ENCODE results near the gene BTG4. TPM values are rescaled to one million over a fixed set of nuclear protein-coding genes. Genes with fewer than 3 reads are reported as not detected.

The BTG4 gene
- total and polyA plus RNA-seq, 2 experiments from 2014 or later: 0.33 TPM; not detected in 1

DNA sequence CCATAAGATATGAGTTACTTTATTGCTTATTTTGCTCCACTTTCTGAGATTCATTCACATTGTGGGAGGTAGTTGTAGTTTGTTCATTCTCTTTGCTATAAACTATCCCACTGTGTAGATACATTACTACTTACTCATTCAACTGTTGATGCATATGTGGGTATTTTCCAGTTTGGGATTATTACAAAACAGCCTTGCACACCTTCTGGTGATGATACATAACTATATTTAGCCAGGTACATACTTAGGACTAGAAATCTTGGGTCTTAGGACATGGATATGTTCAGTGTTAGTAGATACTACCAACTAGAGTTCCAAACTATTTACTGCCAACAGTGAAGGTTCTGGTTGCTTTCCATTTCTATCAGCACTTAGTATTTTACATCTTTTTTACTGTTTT is 37.8 kb downstream of the BTG4 start:
- Histone ChIP-seq H3K4me1 (ENCODE audit: insufficient read depth) (peaks cover 12% of the 10 kb centered on the region; the same call in 1 of the 2 replicates), H3K79me2 (ENCODE audit: insufficient read depth) (no peaks in the 10 kb centered on the region), H3K9ac (no peak overlapping the region), H3K4me3 (no peak overlapping the region), H4K20me1 (ENCODE audit: insufficient read depth) (no peaks in the 10 kb centered on the region), H3K4me2 (ENCODE audit: unreplicated experiment) (no peak overlapping the region), H3K27me3 (replicated peaks; ENCODE audit: insufficient read depth) (no peaks in the 10 kb centered on the region), H3K36me3 (ENCODE audit: low read depth) (no peaks in the 10 kb centered on the region), H3F3A (ENCODE audit: insufficient read depth) (peaks cover 20% of the 10 kb centered on the region), H3K27ac (no peak overlapping the region), H3K9me3 (ENCODE audit: low read depth) (no peaks in the 10 kb centered on the region), H2AFZ (no peak overlapping the region), H3K9me2 (ENCODE audit: insufficient read depth) (no peaks in the 10 kb centered on the region)
- TF ChIP-seq EZH2 (IDR thresholded peaks at IDR 0.05; ENCODE audit: insufficient read depth, poor library complexity, severe bottlenecking) (no peak), EZH2phosphoT487 (IDR thresholded peaks at IDR 0.05; ENCODE audit: insufficient read depth, low read depth) (no peak)
- no peak for DNase-seq
- in situ Hi-C loops (cut with MboI): no loop called here

DNA sequence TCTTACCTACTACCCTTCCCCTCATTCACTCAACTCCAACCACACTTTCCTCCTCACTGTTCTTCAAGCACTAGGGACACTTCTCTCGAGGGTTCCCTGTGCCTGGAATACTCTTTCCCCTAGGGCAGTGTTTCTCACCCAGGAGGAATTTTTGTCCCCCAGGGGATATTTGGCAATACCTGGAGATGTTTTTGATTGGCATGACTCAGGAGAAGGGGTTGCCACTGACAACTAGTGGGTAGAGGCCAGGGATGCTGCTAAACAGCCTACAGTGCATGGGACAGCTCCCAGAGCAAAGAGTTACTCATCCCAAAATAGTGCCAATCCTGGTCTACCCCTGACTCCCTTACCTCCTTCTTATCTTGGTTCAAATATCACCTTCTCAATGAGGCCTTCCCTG is 40.0 kb downstream of the BTG4 start:
- H3K36me3 ChIP-seq (ENCODE audit: low read depth): no peaks in the 10 kb centered on the region
- H2AFZ ChIP-seq: no peak overlapping the region
- TF ChIP-seq EZH2phosphoT487 (IDR thresholded peaks at IDR 0.05; ENCODE audit: insufficient read depth, low read depth) (no peak), EZH2 (IDR thresholded peaks at IDR 0.05; ENCODE audit: insufficient read depth, poor library complexity, severe bottlenecking) (no peak)
- in situ Hi-C loops (cut with MboI): no loop called here
- no peaks in the 10 kb centered on the region for H3K9me2 ChIP-seq (ENCODE audit: insufficient read depth)
- peaks cover 11% of the 10 kb centered on the region; the same call in 1 of the 2 replicates for H3F3A ChIP-seq (ENCODE audit: insufficient read depth)
- no peaks in the 10 kb centered on the region for H3K9me3 ChIP-seq (ENCODE audit: low read depth)
- H4K20me1 ChIP-seq (ENCODE audit: insufficient read depth): no peaks in the 10 kb centered on the region
- peaks cover 12% of the 10 kb centered on the region; the same call in 1 of the 2 replicates for H3K4me1 ChIP-seq (ENCODE audit: insufficient read depth)
- WGBS, 2 experiments (ENCODE audit: low coverage in 1 of 2, low lambda C conversion rate in 2 of 2, missing lambda C conversion rate in 2 of 2): 88 to 100% methylated on average over 1 of the region's 1 CpG
- no peak overlapping the region for H3K9ac ChIP-seq
- no peak overlapping the region for H3K4me2 ChIP-seq (ENCODE audit: unreplicated experiment)
- DNase-seq: no peak
- no peaks in the 10 kb centered on the region for H3K79me2 ChIP-seq (ENCODE audit: insufficient read depth)
- H3K27ac ChIP-seq: no peak overlapping the region
- H3K4me3 ChIP-seq: no peak overlapping the region
- H3K27me3 ChIP-seq (replicated peaks; ENCODE audit: insufficient read depth): no peaks in the 10 kb centered on the region

DNA sequence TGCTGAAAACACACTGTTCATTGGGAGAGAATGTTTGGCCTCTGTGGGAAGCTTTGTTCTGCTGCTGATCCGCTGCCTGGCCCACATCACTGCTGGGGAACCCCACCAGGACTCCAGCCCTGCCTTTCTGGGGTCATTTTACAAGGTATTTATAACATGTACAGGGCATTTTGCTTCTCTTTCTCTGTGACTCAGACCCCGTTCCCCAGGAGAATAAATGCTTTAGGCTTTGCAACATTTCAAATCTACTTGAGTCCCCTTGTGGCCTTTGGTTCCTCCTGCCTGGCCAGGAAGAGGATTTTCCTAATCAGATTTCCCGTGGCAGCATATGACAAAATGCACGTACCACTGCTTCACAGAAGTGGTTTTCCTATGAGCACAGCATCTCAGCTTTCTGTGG is 43.0 kb downstream of the BTG4 start:
- H3K27me3 ChIP-seq (replicated peaks; ENCODE audit: insufficient read depth): no peaks in the 10 kb centered on the region
- no peak for TF ChIP-seq EZH2 (IDR thresholded peaks at IDR 0.05; ENCODE audit: insufficient read depth, poor library complexity, severe bottlenecking)
- no peak for TF ChIP-seq EZH2phosphoT487 (IDR thresholded peaks at IDR 0.05; ENCODE audit: insufficient read depth, low read depth)
- H3K27ac ChIP-seq: no peak overlapping the region
- no peak overlapping the region for H2AFZ ChIP-seq
- no peak overlapping the region for H3K4me3 ChIP-seq
- no peaks in the 10 kb centered on the region for H4K20me1 ChIP-seq (ENCODE audit: insufficient read depth)
- 80 to 83% methylated on average over 4 of the region's 4 CpGs for WGBS, 2 experiments (ENCODE audit: low coverage in 1 of 2, low lambda C conversion rate in 2 of 2, missing lambda C conversion rate in 2 of 2)
- in situ Hi-C loops (cut with MboI): no loop called here
- H3K4me2 ChIP-seq (ENCODE audit: unreplicated experiment): no peak overlapping the region
- no peaks in the 10 kb centered on the region for H3F3A ChIP-seq (ENCODE audit: insufficient read depth)
- H3K4me1 ChIP-seq (ENCODE audit: insufficient read depth): peaks cover 16% of the 10 kb centered on the region
- peak; percentile 14 for DNase-seq
- no peaks in the 10 kb centered on the region for H3K9me2 ChIP-seq (ENCODE audit: insufficient read depth)
- H3K9ac ChIP-seq: no peak overlapping the region
- no peaks in the 10 kb centered on the region for H3K36me3 ChIP-seq (ENCODE audit: low read depth)
- H3K9me3 ChIP-seq (ENCODE audit: low read depth): no peaks in the 10 kb centered on the region
- no peaks in the 10 kb centered on the region for H3K79me2 ChIP-seq (ENCODE audit: insufficient read depth)

DNA sequence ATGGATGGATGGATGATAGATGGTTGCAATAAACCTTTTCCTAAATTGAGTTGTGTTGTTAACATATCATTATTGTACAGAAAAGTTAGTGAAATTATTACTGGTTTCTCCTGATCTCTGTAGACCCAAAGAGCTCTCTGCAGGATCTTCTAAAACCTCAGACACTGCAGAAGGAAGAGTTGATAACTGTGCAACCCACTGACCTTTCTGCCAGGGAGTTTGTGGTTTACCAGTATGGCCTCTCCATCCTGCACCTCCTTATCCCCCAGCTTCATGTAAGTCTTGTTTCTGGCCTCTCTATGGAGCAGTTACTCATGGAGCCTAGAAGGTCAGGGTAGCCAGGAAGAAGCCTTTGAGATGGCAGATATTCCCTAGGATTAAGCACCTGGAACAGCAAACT is 45.6 kb downstream of the BTG4 start:
- Histone ChIP-seq H3K27ac (no peak overlapping the region), H4K20me1 (ENCODE audit: insufficient read depth) (no peaks in the 10 kb centered on the region), H3K9me2 (ENCODE audit: insufficient read depth) (no peaks in the 10 kb centered on the region), H3K9me3 (ENCODE audit: low read depth) (no peaks in the 10 kb centered on the region), H2AFZ (no peak overlapping the region), H3K4me2 (ENCODE audit: unreplicated experiment) (no peak overlapping the region), H3K36me3 (ENCODE audit: low read depth) (no peaks in the 10 kb centered on the region), H3F3A (ENCODE audit: insufficient read depth) (no peaks in the 10 kb centered on the region), H3K4me1 (ENCODE audit: insufficient read depth) (peaks cover 16% of the 10 kb centered on the region), H3K27me3 (replicated peaks; ENCODE audit: insufficient read depth) (no peaks in the 10 kb centered on the region), H3K79me2 (ENCODE audit: insufficient read depth) (no peaks in the 10 kb centered on the region), H3K4me3 (no peak overlapping the region), H3K9ac (no peak overlapping the region)
- DNase-seq: no peak
- TF ChIP-seq EZH2phosphoT487 (IDR thresholded peaks at IDR 0.05; ENCODE audit: insufficient read depth, low read depth) (no peak), EZH2 (IDR thresholded peaks at IDR 0.05; ENCODE audit: insufficient read depth, poor library complexity, severe bottlenecking) (no peak)
- in situ Hi-C loops (cut with MboI): no loop called here

DNA sequence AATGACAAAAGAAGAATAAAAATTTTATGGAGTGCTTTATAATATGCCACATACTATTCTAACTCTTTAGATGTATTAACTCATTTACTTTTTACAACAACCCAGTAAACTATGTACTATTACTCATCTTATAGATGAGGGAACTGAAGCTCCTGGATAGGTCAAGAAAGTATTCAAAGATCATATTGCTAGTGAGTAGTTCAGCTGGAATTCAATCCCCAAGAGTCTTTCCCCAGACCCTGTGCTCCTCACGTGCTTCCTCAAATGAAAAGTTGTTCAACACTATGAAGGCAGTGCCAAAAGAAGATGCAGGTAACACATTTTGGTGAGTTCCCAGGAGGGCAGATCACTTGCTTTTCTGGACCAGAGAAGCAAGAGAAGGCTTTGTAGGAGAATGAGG is 46.8 kb downstream of the BTG4 start:
- Histone ChIP-seq H3K4me3 (no peak overlapping the region), H3K36me3 (ENCODE audit: low read depth) (no peaks in the 10 kb centered on the region), H3K27ac (no peak overlapping the region), H3K4me2 (ENCODE audit: unreplicated experiment) (no peak overlapping the region), H3K27me3 (replicated peaks; ENCODE audit: insufficient read depth) (no peaks in the 10 kb centered on the region), H4K20me1 (ENCODE audit: insufficient read depth) (no peaks in the 10 kb centered on the region), H3K4me1 (ENCODE audit: insufficient read depth) (peaks cover 16% of the 10 kb centered on the region), H3K9me3 (ENCODE audit: low read depth) (no peaks in the 10 kb centered on the region), H3K9me2 (ENCODE audit: insufficient read depth) (no peaks in the 10 kb centered on the region), H3K9ac (no peak overlapping the region), H2AFZ (no peak overlapping the region), H3K79me2 (ENCODE audit: insufficient read depth) (no peaks in the 10 kb centered on the region), H3F3A (ENCODE audit: insufficient read depth) (no peaks in the 10 kb centered on the region)
- DNase-seq: peak; percentile 73
- TF ChIP-seq EZH2phosphoT487 (IDR thresholded peaks at IDR 0.05; ENCODE audit: insufficient read depth, low read depth) (no peak), EZH2 (IDR thresholded peaks at IDR 0.05; ENCODE audit: insufficient read depth, poor library complexity, severe bottlenecking) (no peak)
- WGBS, 2 experiments (ENCODE audit: low coverage in 1 of 2, low lambda C conversion rate in 2 of 2, missing lambda C conversion rate in 2 of 2): 0 to 4% methylated on average over 1 of the region's 1 CpG
- in situ Hi-C loops (cut with MboI): no loop called here

Measured in GM23248 (cell line).